ENCODE data around the gene TSPEAR.
"Not testable (repeated sequence)": the region's sequence is repeated elsewhere in the genome, so short reads cannot be mapped to it uniquely, and the experiment has no call there.

GRCh38 chr21:44697172-44697810 lies 14.1 kb downstream of the TSPEAR start, which contains the start of gene KRTAP10-12:
- not testable (repeated sequence) for TF ChIP-seq CTCF (IDR thresholded peaks at IDR 0.05); ZFX (IDR thresholded peaks at IDR 0.05; ENCODE audit: borderline replicate concordance)

Data from 22Rv1 (cell line).